RPMI7951 (cell line): Measurements from ENCODE around the gene ZNHIT6. TPM values are rescaled to one million over a fixed set of nuclear protein-coding genes. Genes with fewer than 3 reads are reported as not detected.
A peak's percentile ranks its signal among the peaks of the same experiment; 100 is the strongest.

Source experiments
- DNase-seq: peaks from one replicate; pipeline ENCODE4 v3.0.0-alpha.2; 2012; ENCODE audit warnings: low read depth
- total RNA-seq: library from RNA; depleted of rRNA; stranded (reverse); fragments of >200 nt; shearing (Covaris generic); gene quantifications from 2 replicates; pipeline ENCODE4 v1.2.3, GENCODE V29; 2014; rRNA removed

ZNHIT6 gene
- total RNA-seq = 12.4 and 13.2 TPM in 2 replicates

DNA sequence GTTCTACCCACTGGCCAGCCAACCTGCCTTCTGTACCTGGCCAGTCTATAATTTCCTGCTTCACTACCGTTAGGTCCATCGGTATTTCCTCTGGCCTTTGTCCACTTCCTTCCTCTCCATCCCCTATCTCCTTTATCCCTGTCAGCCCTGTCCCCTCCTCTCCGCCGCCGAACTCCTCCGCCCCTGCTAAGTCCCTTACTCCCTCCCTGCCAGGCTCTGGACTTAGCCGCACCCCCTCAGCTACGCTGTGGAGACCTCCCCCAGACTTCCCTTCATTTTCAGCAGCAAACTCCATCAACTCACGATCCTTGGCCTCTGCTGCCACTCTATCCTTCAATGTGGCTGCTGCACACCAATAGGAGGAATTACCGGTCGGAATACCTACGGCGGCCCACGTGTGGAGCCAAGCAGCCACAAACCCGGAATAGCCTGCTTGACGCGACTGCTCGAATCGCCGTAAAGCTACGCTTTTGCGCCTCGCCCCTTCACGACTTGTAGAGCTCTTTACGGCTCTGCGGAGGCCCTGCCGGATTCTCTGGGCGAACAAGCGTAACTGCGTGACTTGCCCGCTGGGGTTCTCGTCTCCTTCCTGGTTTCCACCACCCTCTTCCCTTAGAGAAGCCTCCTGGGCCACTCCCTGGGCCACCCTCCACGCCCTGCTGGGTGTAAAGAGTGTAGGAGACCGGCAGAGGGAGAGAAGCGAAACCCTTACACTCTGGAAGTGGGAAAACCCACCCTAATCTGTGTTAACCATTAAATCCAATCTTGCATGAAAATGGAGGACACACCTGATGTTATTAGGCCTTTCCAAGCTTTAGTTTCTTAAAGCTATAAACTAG lies at the start of gene ZNHIT6:
Gene ZNHIT6 (minus strand): TSS at position 444 of the 839 bp plus-strand sequence. CDS start 149 bp downstream, at position 295.
- DNase-seq = peak; percentile 97

GRCh38 chr1:85756864-85757263 lies 48.6 kb upstream of the ZNHIT6 start:
- DNase-seq = no peak

DNA sequence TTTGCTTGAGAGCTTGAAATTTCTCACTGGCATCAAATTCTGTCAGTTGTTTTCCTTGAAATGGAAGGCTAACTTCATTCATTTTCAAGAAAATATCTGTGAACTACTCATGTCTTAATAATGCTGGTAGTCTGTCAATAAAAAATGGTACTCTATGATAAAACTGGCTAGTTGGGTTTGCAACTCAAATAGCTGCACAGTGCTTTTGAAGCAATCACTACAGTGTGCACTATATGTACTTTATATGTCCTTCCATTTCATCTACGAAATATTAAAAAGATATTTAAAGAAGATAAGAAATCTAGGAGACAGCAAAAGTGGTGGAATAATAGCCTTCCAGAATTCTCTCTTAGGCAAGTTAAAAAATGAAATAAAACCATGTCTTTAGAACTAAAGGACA lies 39.9 kb upstream of the ZNHIT6 start:
- DNase-seq = no peak

- DNase-seq = no peak
Measured at GRCh38 chr1:85746777-85747176, 38.5 kb upstream of the ZNHIT6 start.

- no peak for DNase-seq
Measured at GRCh38 chr1:85743814-85744213, 35.6 kb upstream of the ZNHIT6 start.

GRCh38 chr1:85734931-85735330 lies 26.7 kb upstream of the ZNHIT6 start:
- DNase-seq = no peak

- no peak for DNase-seq
Measured at GRCh38 chr1:85718678-85719340, 10.6 kb upstream of the ZNHIT6 start.

GRCh38 chr1:85714418-85715114 lies 6.3 kb upstream of the ZNHIT6 start:
- peak; percentile 11 for DNase-seq

- DNase-seq = peak; percentile 45
Measured at GRCh38 chr1:85708829-85709227, 595 bp upstream of the ZNHIT6 start.

DNA sequence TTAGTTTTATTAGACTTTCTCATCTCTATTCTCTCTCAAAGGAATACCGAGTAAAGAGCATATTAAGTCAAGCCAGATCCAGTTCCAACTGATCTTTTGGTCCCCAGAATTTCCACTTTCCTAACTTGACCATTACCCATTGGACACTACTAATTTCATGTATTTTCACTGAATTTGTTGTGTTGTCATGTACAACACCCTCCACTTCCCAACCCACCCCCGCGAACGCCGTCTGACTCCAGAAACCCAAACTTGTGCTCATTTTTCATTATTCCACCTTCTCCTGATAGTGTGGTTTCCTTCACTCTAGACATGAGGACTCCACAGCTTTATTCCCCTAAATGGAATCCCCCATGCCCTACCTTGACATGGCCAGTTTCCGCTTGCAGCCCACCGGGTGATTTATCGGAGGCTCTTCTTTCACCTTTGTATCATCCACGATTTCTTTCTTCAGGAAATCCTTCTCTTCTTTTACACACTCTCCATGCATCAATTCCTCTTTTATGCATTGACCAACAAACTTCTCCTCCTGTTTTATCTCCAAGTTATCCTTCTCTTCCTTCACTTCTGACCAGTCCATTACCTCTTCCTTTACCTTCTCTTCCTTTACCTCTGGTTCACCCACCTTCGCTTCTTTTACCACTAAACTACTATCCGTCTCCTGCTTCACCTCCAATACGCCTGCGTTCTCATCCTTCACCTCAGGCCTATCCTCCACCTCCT lies 805 bp downstream of the ZNHIT6 start:
- DNase-seq = no peak

DNA sequence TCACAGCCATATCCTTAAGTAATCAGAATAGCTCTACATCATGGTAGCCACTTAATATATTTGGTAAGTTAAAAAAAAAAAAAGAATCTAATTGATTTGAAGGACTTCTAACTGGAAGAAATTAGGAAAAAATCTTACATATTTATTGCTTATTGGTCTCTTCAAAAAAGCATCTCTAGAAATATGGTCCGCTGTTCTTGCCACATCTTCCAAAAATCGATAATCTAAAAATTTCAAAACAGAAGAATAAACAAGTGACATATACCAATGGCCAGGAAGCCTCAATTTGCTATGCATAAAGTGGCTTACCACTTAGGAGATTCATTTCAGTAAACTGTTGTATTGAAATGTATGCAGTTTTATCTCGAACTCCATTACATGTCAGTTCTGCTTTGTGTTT lies 2.3 kb downstream of the ZNHIT6 start:
- DNase-seq = no peak

GRCh38 chr1:85700422-85700821 lies 7.8 kb downstream of the ZNHIT6 start:
- DNase-seq = no peak

DNA sequence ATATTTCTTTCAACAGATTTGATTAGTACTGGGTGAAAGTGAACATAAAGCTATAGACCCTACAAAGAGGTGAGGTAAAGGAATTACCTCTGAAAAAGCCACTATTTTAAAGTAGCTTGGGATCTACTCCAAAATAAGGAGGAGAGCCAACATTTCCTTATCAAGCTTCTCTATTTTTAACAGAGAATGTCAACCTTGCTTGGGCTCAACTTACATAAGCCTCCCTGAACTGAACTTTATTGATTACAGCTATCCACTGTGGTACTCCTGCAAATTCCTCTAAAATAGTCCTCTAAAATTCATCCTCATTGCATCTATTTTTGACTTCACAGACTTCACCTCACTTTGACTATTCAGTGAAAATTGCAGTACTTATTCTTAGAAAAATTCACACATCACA lies 10.3 kb downstream of the ZNHIT6 start:
- no peak for DNase-seq

DNA sequence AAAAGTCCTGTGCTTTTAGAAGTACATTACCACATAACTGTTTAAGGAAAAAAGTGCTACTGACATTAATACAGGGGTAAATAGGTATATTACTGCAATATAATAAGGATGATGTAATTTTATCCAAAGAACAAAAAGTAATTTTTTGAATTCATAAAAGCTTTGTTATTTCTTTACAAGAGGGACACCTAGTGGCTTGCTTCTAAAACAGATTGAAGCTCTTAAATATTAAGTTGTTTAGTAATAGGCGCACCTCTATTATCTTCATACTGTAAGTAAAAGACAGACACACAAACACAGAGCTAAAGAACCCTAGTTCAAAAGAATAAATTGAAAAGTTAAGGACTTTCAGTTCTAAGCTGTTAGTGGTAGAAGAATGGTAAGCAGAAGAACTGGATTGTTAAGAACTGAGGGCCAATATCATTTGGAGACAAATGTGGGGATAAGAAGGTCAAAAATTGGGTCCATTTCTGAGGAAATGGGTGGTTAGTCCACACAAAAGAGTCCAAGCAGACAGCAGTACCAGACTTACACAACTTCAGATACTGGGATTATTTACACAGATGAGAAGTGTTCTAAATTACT lies 15.4 kb downstream of the ZNHIT6 start:
- DNase-seq = peak; percentile 44

DNA sequence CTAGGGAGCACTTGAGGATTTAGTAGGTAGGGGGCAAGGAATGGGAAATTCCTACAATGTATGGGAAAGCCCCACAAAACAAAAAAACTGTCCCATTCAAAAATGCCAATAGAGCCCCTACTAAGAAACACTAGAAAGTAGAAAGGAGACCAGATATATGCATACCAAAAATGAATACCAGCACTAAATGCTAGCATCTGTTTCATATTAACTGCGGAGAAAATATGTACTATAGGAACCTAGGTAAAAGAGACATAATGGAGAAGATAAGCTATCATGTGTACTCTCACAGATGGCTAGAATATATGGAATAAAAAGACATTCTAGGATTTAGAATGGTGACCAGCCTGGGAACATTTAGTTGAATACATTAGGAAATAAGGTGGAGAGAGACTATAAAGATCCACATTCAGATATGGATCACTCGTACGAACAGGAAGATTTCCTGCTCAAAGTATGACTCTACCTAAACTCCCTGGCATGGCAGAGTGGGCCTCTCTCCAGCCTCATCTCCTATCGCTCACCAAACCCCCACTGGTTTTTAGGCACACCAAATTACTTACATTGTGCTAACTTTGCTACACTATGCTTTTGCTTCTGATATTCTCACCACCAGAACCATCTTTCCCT lies 18.3 kb downstream of the ZNHIT6 start:
- DNase-seq = no peak

DNA sequence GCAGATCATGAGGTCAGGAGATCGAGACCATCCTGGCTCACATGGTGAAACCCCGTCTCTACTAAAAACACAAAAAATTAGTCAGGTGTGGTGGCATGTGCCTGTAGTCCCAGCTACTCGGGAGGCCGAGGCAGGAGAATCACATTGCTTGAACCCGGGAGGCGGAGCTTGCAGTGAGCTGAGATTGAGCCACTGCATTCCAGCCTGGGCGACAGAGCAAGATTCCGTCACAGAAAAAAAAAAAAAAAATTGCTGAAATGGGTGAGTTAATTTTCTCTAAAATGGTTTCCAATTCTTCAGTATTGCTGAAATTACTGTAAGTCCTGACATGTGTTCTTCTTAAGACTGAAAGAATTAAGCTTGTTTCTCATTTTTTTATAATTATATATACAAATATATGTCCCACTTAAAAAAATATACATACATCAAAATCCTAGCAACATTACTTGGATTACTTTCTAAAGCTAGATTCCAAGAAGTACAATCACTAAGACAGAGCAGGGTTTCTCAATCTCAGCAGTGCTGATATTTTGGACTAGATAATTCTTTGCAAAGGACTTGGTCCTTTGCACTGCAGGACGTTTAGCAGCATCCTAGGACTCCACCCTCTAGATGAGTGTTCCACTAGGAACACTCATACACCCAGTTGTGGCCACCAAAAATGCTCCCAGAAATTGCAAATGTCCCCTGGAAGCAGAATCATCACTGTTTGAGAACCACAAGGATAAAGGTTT lies 24.8 kb downstream of the ZNHIT6 start:
- no peak for DNase-seq

DNA sequence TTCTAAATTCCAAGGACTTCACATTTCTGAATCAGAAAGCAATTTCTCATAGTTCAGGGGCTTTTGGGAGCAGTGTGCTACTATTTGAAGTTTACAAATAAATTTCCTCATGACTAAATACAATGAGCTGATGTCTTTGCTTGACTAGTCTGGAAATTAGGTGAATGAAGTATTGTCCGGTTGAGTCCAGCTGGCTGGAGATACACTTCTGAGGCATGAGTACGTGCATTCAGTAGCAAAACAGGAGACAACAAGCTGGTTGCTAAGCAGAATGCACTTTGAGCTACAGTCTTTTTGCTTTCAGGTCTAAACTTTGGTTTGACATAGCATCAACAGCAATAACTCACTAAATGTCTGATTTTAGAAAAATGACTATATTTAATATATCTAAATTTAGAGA lies 27.1 kb downstream of the ZNHIT6 start:
- peak; percentile 45 for DNase-seq

GRCh38 chr1:85678193-85678592 lies 30.0 kb downstream of the ZNHIT6 start:
- DNase-seq = no peak

DNA sequence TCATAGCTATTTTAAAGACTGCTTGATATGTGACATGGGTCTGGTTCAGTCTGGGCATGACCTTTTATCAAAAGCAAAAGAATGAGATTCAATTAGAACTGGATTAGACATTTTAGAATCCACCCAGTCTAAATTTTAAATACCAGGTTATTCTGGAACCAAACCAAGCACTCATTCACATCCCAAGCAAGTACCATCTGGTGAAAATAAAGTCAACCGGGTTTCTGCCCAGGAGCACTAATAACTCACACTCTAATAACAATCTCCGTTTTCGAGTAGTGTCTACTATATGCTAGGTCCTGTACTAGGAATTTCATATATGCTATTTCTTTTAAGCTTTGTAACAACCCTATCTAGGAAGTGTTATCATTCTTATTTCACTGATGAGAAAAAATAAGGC lies 30.6 kb downstream of the ZNHIT6 start:
- no peak for DNase-seq

DNA sequence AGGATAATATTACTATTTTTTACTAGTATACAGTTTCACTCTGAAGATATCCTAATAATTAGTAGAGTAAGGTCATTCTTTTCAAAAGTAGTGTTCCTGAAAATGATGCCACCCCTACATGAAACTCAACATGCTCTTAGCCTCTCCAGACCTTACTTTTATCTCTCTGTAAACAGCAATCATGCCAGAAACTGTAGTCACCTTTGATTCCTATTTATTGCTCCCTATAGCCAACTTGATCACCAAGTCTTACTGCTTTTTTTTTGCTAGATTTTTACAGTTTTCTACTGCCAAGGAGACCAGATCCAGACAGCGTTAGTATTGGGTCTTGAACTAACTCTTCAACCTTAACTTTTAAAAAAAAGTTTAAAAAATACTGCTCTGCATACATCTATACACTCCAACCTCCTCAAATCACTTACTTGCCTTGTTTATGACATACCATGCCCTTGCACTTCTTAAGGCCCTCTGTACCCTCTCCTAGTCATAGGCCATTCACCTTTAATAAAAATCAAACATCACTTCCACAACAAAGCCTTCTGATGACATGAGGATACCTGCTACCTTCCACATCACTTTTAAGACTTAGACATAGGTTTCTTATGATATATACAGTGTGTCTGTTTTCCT lies 36.1 kb downstream of the ZNHIT6 start:
- DNase-seq = no peak
